ENCODE measurements around the gene DNAH7. TPM values are rescaled to one million over a fixed set of nuclear protein-coding genes. Genes with fewer than 3 reads are reported as not detected.

DNAH7 gene
- total RNA-seq, 1 experiment from 2014 or later = 0.09 TPM

DNA sequence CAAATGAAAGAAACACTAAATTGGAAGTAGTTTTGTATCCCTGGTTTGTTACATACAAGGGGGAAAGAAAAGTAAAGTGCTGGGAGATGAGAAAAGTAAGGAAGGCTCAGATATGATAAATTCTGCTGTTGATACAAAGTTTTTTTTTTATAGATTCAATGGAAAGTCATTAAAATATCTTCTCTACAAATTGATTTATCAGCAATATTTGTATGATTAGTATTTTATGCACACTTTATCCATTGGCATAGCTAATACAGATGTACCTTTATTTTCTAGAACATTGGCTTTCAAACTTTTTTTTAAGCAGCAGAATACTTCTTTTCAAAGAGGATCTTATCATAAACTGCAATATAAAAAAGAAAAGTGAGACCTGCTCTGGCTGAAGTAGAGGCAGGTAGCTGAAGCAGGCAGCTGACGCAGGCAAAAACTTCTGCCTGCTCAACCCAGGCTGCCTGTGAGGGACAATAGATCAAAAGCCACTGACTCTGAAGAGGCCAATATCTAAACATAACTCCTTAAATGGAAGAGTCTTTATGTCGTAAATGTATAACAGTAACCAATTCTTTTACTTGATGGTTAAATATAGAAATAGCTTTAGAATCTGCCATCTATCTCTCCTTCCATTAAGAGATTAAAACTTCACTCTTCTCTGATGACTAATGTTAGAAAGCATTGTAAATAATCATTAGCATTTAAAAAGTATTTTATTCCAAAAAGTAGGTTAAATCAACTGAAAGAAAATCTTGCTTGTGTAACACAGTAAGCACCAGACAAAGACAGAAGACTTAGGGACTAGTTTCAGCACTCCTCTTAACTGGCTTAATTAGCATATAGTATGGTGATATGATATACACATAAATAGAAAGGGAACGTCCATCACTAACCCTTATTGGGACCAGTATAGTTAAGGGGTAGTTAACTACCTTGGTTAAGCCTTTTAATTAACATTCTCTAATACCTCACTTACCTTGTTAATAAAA lies 237.4 kb downstream of the DNAH7 start:
- Histone ChIP-seq H2BK12ac (ENCODE audit: insufficient read length, low read depth, low read length) (no peak overlapping the region), H4K5ac (ENCODE audit: insufficient read length, low read depth, low read length) (no peak overlapping the region), H4K8ac (replicated peaks; ENCODE audit: insufficient read length, low read depth, low read length) (no peak overlapping the region), H3K4me2 (ENCODE audit: insufficient read depth, insufficient read length, low read length) (no peak overlapping the region), H2AFZ (ENCODE audit: low read length) (no peak overlapping the region), H3K56ac (ENCODE audit: insufficient read length, low read depth, low read length) (no peak overlapping the region), H2BK20ac (ENCODE audit: low read depth, low read length, poor library complexity, severe bottlenecking) (no peak overlapping the region), H4K20me1 (ENCODE audit: control insufficient read depth, insufficient read depth, insufficient read length) (no peaks in the 10 kb centered on the region), H3K79me1 (ENCODE audit: insufficient read depth, low read depth, low read length, poor library complexity, severe bottlenecking) (no peaks in the 10 kb centered on the region), H2BK120ac (ENCODE audit: low read depth, low read length, poor library complexity, severe bottlenecking) (no peak overlapping the region), H3K4ac (ENCODE audit: low read depth, low read length) (no peak overlapping the region), H3K9me3 (ENCODE audit: control insufficient read depth, low read depth, low read length) (no peaks in the 10 kb centered on the region), H3T11ph (ENCODE audit: low read length) (no peak overlapping the region), H3K79me2 (ENCODE audit: insufficient read depth, low read length) (no peaks in the 10 kb centered on the region), H3K23me2 (ENCODE audit: insufficient read length, low read depth, low read length, poor library complexity, severe bottlenecking) (no peaks in the 10 kb centered on the region), H2BK5ac (ENCODE audit: insufficient read length, low read length) (no peak overlapping the region), H2AK5ac (ENCODE audit: insufficient read length, low read length) (no peak overlapping the region), H3K27me3 (ENCODE audit: insufficient read depth, low read length) (no peaks in the 10 kb centered on the region), H3K23ac (ENCODE audit: insufficient read length, low read depth, low read length) (no peak overlapping the region), H3K18ac (ENCODE audit: insufficient read length, low read depth, low read length) (no peak overlapping the region), H3K27ac (ENCODE audit: insufficient read length, low read depth, low read length) (no peak overlapping the region), H3K4me1 (ENCODE audit: insufficient read depth, low read length) (no peaks in the 10 kb centered on the region), H4K91ac (ENCODE audit: insufficient read length, low read depth, low read length) (no peak overlapping the region), H3K9ac (ENCODE audit: extremely low read depth, insufficient read length, low read length) (no peak overlapping the region), H2BK15ac (ENCODE audit: low read depth, low read length) (no peak overlapping the region), H3K14ac (ENCODE audit: insufficient read depth, low read length) (no peak overlapping the region)
- Mint-ChIP-seq H3K9me3 (no peaks in the 10 kb centered on the region), H3K4me3 (no peak overlapping the region), H3K27me3 (ENCODE audit: low read depth) (no peaks in the 10 kb centered on the region), H3K27ac (no peak overlapping the region; a peak in 1 of 7 replicates), H3K36me3 (ENCODE audit: insufficient read depth in 1 of 3, low read depth in 3 of 3) (no peaks in the 10 kb centered on the region), H3K4me1 (peaks cover 11 to 18% of the 10 kb centered on the region in 2 experiments)
- TF ChIP-seq, protein P1, sequence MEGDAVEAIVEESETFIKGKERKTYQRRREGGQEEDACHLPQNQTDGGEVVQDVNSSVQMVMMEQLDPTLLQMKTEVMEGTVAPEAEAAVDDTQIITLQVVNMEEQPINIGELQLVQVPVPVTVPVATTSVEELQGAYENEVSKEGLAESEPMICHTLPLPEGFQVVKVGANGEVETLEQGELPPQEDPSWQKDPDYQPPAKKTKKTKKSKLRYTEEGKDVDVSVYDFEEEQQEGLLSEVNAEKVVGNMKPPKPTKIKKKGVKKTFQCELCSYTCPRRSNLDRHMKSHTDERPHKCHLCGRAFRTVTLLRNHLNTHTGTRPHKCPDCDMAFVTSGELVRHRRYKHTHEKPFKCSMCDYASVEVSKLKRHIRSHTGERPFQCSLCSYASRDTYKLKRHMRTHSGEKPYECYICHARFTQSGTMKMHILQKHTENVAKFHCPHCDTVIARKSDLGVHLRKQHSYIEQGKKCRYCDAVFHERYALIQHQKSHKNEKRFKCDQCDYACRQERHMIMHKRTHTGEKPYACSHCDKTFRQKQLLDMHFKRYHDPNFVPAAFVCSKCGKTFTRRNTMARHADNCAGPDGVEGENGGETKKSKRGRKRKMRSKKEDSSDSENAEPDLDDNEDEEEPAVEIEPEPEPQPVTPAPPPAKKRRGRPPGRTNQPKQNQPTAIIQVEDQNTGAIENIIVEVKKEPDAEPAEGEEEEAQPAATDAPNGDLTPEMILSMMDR (conservative IDR thresholded peaks at IDR 0.05) = no peak
- WGBS (ENCODE audit: extremely low coverage, insufficient read length, low lambda C conversion rate) = no CpG with 5 or more reads among the region's 3 CpGs
- no peak for DNase-seq

All from H9 (cell line).